HepG2 (cell line): ENCODE data around the gene NCMAP. TPM values are rescaled to one million over a fixed set of nuclear protein-coding genes. Genes with fewer than 3 reads are reported as not detected.

Experiments used
- FOXM1 ChIP-seq: sonication (generic); formaldehyde crosslinking; IDR thresholded peaks from 2 replicates; pipeline ENCODE4 v1.5.0; 2020; ENCODE audit warnings: missing genetic modification reagents
- HNRNPK ChIP-seq: fragments of 200-400 bp; formaldehyde crosslinking; IDR thresholded peaks from 2 replicates; pipeline ENCODE4 v1.6.1; 2018; ENCODE audit warnings: low read length, low read depth, moderate library complexity, mild to moderate bottlenecking; ENCODE audit not compliant: poor library complexity, severe bottlenecking
- HNRNPL ChIP-seq: fragments of 200-400 bp; formaldehyde crosslinking; IDR thresholded peaks from 2 replicates; pipeline ENCODE4 v1.6.1; 2017; ENCODE audit warnings: mild to moderate bottlenecking, low read depth, low read length
- MATR3 ChIP-seq: sonication (generic); formaldehyde crosslinking; IDR thresholded peaks from 2 replicates; pipeline ENCODE4 v1.4.0; 2020; ENCODE audit warnings: missing genetic modification reagents
- NFYB ChIP-seq: sonication (generic); formaldehyde crosslinking; IDR thresholded peaks from 2 replicates; pipeline ENCODE4 v1.4.0; 2020; ENCODE audit warnings: missing genetic modification reagents
- NR2C2 ChIP-seq: sonication (generic); formaldehyde crosslinking; IDR thresholded peaks from 2 replicates; pipeline ENCODE4 v1.4.0; 2020; ENCODE audit warnings: missing genetic modification reagents, mild to moderate bottlenecking, moderate library complexity, borderline replicate concordance
- NRL ChIP-seq: sonication (generic); formaldehyde crosslinking; IDR thresholded peaks from 2 replicates; pipeline ENCODE4 v1.5.0; 2020; ENCODE audit warnings: missing genetic modification reagents, mild to moderate bottlenecking, moderate library complexity, borderline replicate concordance
- ZFP82 ChIP-seq: sonication (generic); formaldehyde crosslinking; IDR thresholded peaks from 2 replicates; pipeline ENCODE4 v1.5.1; 2020; ENCODE audit warnings: mild to moderate bottlenecking, missing genetic modification reagents, borderline replicate concordance
- ZNF17 ChIP-seq: sonication (generic); formaldehyde crosslinking; IDR thresholded peaks from 2 replicates; pipeline ENCODE4 v1.5.0; 2020; ENCODE audit warnings: mild to moderate bottlenecking, missing genetic modification reagents
- ZNF468 ChIP-seq: sonication (generic); formaldehyde crosslinking; IDR thresholded peaks from 2 replicates; pipeline ENCODE4 v1.8.0; 2022; ENCODE audit warnings: mild to moderate bottlenecking, moderate library complexity, missing genetic modification reagents
- ZNF552 ChIP-seq: sonication (generic); formaldehyde crosslinking; IDR thresholded peaks from 2 replicates; pipeline ENCODE4 v1.9.0; 2022; ENCODE audit warnings: missing genetic modification reagents, mild to moderate bottlenecking, borderline replicate concordance
- ZNF563 ChIP-seq: sonication (generic); formaldehyde crosslinking; IDR thresholded peaks from 2 replicates; pipeline ENCODE4 v1.8.0; 2022; ENCODE audit warnings: mild to moderate bottlenecking, moderate library complexity, missing genetic modification reagents
- ZNF589 ChIP-seq: sonication (generic); formaldehyde crosslinking; conservative IDR thresholded peaks from 2 replicates; pipeline ENCODE4 v1.8.0; 2022; ENCODE audit warnings: mild to moderate bottlenecking, moderate library complexity, missing genetic modification reagents
- ZNF607 ChIP-seq: sonication (generic); formaldehyde crosslinking; IDR thresholded peaks from 2 replicates; pipeline ENCODE4 v1.5.1; 2020; ENCODE audit warnings: missing genetic modification reagents, mild to moderate bottlenecking, borderline replicate concordance
- ZNF674 ChIP-seq: sonication (generic); formaldehyde crosslinking; IDR thresholded peaks from 2 replicates; pipeline ENCODE4 v1.5.0; 2020; ENCODE audit warnings: low read depth, mild to moderate bottlenecking, missing genetic modification reagents
- ZNF788 ChIP-seq: sonication (generic); formaldehyde crosslinking; IDR thresholded peaks from 2 replicates; pipeline ENCODE4 v1.5.0; 2020; ENCODE audit warnings: mild to moderate bottlenecking, missing genetic modification reagents, borderline replicate concordance
- polyA plus RNA-seq, 8 experiments: library from polyadenylated mRNA; depleted of rRNA in 3 of 8; stranded (reverse) in 7 of 8; unstranded in 1 of 8; fragments of >200 nt; fragmentation: Illumina TruSeq in 4 of 8; extraction: Trizol in 4 of 8; gene quantifications; 2 replicates each; pipeline versions ENCODE4 v1.2.1 to v1.2.3, GENCODE V29; 2011 to 2016; ENCODE audit warnings: low read depth in 4 of 8, missing spikeins in 1 of 8, mixed read lengths in 1 of 8; ENCODE audit not compliant: insufficient read depth in 1 of 8
- total RNA-seq, 5 experiments: library from RNA; depleted of rRNA; stranded (reverse); fragments of >200 nt; fragmentation: Illumina TruSeq; extraction: Trizol; gene quantifications; 2 replicates each; pipeline ENCODE4 v1.2.3, GENCODE V29; 2016; ENCODE audit warnings: low read depth in 1 of 5
- TF ChIP-seq, protein P1 (sequence below): sonication (generic); formaldehyde crosslinking; IDR thresholded peaks from 2 replicates; pipeline ENCODE4 v1.5.1; 2020; ENCODE audit warnings: missing genetic modification reagents, mild to moderate bottlenecking, borderline replicate concordance
- TF ChIP-seq, protein P2 (sequence below): sonication (generic); formaldehyde crosslinking; IDR thresholded peaks from 2 replicates; pipeline ENCODE4 v1.5.0; 2020; ENCODE audit warnings: missing genetic modification reagents
- TF ChIP-seq, protein P3 (sequence below): sonication (generic); formaldehyde crosslinking; IDR thresholded peaks from 2 replicates; pipeline ENCODE4 v1.5.0; 2020; ENCODE audit warnings: missing genetic modification reagents, mild to moderate bottlenecking, borderline replicate concordance
- TF ChIP-seq, protein P4 (sequence below): IDR thresholded peaks from 2 replicates; pipeline ENCODE4 v1.6.1; 2012; ENCODE audit warnings: inconsistent platforms
- TF ChIP-seq, protein P5 (sequence below): sonication (generic); formaldehyde crosslinking; IDR thresholded peaks from 2 replicates; pipeline ENCODE4 v1.8.1; 2023; ENCODE audit warnings: mild to moderate bottlenecking, moderate library complexity, missing genetic modification reagents
- TF ChIP-seq, protein P6 (sequence below): sonication (generic); formaldehyde crosslinking; IDR thresholded peaks from 2 replicates; pipeline ENCODE4 v1.4.0; 2020; ENCODE audit warnings: missing genetic modification reagents, mild to moderate bottlenecking, borderline replicate concordance

The NCMAP gene
- total and polyA plus RNA-seq, 2 of the 13 experiments (the other 11 are each of a cell fraction or from before 2014, with no cell fraction given), result 2.7 to 20.0 TPM

DNA sequence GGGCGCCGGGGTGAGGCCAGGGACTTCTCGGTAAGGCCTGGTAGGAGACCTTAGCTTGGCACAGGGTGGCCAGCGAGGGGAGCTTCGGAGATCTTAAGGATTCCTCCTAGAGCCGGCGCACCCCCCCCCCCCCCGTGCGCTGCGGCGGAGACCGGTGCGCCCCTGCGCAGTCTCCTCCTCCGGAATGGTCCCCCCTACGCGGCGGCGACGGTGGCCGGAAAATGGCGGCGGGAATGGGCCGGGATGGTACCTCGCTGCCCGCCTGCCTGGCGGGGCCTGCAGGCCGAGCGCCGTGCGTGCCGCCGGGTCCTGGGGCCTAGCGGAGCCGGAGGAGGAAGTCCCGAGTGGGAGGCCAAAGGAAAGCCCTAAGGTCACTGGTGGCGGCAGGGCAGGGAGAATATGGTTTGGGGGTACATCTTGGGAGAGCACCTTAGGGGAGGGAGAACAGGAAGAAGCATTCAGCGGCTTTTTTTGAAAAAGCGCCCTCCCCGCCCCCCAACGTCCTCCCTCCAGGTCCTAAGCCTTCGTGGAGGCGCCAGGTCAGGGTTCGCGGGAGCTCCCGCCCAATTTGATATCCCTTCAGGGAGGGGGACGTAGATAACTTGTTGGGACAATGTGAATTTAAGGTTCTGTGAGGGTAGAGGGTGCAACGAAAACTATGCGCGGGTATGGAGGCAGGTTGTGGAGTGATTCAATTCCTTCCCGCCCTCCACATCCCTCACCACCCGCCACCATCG is 87.6 kb downstream of the NCMAP start (continued):
- TF ChIP-seq ZNF674, result peak; percentile 84
- TF ChIP-seq, protein P1, sequence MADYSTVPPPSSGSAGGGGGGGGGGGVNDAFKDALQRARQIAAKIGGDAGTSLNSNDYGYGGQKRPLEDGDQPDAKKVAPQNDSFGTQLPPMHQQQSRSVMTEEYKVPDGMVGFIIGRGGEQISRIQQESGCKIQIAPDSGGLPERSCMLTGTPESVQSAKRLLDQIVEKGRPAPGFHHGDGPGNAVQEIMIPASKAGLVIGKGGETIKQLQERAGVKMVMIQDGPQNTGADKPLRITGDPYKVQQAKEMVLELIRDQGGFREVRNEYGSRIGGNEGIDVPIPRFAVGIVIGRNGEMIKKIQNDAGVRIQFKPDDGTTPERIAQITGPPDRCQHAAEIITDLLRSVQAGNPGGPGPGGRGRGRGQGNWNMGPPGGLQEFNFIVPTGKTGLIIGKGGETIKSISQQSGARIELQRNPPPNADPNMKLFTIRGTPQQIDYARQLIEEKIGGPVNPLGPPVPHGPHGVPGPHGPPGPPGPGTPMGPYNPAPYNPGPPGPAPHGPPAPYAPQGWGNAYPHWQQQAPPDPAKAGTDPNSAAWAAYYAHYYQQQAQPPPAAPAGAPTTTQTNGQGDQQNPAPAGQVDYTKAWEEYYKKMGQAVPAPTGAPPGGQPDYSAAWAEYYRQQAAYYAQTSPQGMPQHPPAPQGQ (CRISPR knock-in tag), result no peak
- no peak for TF ChIP-seq ZNF563 (CRISPR knock-in tag)
- TF ChIP-seq, protein P2, sequence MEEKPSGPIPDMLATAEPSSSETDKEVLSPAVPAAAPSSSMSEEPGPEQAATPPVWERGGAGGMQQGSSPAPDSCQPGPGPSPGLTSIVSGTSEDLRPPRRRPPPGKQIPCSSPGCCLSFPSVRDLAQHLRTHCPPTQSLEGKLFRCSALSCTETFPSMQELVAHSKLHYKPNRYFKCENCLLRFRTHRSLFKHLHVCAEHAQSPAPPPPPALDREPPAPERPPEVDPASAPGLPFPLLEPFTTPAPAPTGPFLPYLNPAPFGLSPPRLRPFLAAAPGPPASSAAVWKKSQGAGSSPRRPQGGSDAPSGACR, result no peak
- TF ChIP-seq MATR3 (CRISPR knock-in tag), result no peak
- TF ChIP-seq, protein P3, sequence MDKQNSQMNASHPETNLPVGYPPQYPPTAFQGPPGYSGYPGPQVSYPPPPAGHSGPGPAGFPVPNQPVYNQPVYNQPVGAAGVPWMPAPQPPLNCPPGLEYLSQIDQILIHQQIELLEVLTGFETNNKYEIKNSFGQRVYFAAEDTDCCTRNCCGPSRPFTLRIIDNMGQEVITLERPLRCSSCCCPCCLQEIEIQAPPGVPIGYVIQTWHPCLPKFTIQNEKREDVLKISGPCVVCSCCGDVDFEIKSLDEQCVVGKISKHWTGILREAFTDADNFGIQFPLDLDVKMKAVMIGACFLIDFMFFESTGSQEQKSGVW (CRISPR knock-in tag), result no peak
- TF ChIP-seq ZNF468, result no peak
- no peak for TF ChIP-seq ZNF607 (CRISPR knock-in tag)
- no peak; the same call in none of the 2 replicates for TF ChIP-seq ZNF788 (CRISPR knock-in tag)
- TF ChIP-seq ZFP82 (CRISPR knock-in tag), result no peak
- TF ChIP-seq, protein P4, sequence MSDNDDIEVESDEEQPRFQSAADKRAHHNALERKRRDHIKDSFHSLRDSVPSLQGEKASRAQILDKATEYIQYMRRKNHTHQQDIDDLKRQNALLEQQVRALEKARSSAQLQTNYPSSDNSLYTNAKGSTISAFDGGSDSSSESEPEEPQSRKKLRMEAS, result 0 out of 2 replicates have a peak, but pooled peaks have one; percentile 13
- TF ChIP-seq, protein P5, sequence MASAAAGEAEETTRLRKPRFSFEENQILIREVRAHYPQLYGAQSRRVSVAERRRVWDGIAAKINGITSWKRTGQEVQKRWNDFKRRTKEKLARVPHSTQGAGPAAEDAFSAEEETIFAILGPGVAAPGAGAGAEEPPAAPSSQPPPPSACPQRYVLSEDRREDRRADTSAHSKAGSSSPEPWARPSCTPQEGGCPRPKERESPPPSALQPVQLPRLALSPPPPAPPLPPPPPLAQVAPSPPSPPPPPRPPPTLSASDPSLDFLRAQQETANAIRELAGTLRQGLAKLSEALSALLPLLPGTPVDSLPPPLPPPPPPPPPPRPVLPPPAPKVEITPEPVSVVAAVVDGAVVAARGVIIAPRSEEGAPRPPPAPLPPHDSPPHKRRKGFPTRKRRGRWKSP, result 0 out of 2 replicates have a peak, but pooled peaks have one; percentile 33
- TF ChIP-seq NRL (CRISPR knock-in tag), result no peak
- TF ChIP-seq, protein P6, sequence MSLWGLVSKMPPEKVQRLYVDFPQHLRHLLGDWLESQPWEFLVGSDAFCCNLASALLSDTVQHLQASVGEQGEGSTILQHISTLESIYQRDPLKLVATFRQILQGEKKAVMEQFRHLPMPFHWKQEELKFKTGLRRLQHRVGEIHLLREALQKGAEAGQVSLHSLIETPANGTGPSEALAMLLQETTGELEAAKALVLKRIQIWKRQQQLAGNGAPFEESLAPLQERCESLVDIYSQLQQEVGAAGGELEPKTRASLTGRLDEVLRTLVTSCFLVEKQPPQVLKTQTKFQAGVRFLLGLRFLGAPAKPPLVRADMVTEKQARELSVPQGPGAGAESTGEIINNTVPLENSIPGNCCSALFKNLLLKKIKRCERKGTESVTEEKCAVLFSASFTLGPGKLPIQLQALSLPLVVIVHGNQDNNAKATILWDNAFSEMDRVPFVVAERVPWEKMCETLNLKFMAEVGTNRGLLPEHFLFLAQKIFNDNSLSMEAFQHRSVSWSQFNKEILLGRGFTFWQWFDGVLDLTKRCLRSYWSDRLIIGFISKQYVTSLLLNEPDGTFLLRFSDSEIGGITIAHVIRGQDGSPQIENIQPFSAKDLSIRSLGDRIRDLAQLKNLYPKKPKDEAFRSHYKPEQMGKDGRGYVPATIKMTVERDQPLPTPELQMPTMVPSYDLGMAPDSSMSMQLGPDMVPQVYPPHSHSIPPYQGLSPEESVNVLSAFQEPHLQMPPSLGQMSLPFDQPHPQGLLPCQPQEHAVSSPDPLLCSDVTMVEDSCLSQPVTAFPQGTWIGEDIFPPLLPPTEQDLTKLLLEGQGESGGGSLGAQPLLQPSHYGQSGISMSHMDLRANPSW, result no peak
- TF ChIP-seq FOXM1, result no peak
- TF ChIP-seq NR2C2 (CRISPR knock-in tag), result no peak
- no peak for TF ChIP-seq ZNF589 (CRISPR knock-in tag)
- no peak for TF ChIP-seq ZNF17 (CRISPR knock-in tag)
- TF ChIP-seq NFYB (CRISPR knock-in tag), result no peak
- peak; percentile 34 for TF ChIP-seq HNRNPK
- no peak for TF ChIP-seq ZNF552 (CRISPR knock-in tag)
- no peak for TF ChIP-seq HNRNPL
